Right cardiac atrium (tissue), 5 donors: ENCODE measurements around the gene ZNF652. TPM values are rescaled to one million over a fixed set of nuclear protein-coding genes. Genes with fewer than 3 reads are reported as not detected.
"Not testable (repeated sequence)": the region's sequence is repeated elsewhere in the genome, so short reads cannot be mapped to it uniquely, and the experiment has no call there.

ENCODE experiments used
- ATAC-seq, 2 donors: fragments of 200-7000 bp; cut with Tn5 transposase; one replicate each; pipeline versions ENCODE4 v1.8.0 to v1.9.1; 2020; ENCODE audit warnings: moderate library complexity in 2 of 2, mild to moderate bottlenecking in 1 of 2
- DNase-seq, 3 donors: peaks; one replicate each; pipeline ENCODE4 v3.0.0-alpha.2; 2020
- H3K27ac ChIP-seq: one replicate; pipeline ENCODE4 v1.5.1; 2013; ENCODE audit warnings: mild to moderate bottlenecking, low read length, control low read depth, moderate library complexity
- H3K27me3 ChIP-seq: one replicate; pipeline ENCODE4 v1.6.1; 2013; ENCODE audit not compliant: control insufficient read depth, insufficient read depth
- H3K4me1 ChIP-seq: one replicate; pipeline ENCODE4 v1.6.1; 2013; ENCODE audit warnings: low read length; ENCODE audit not compliant: control insufficient read depth, insufficient read depth
- H3K4me3 ChIP-seq: one replicate; pipeline ENCODE4 v1.5.1; 2013; ENCODE audit warnings: low read length, control low read depth
- H3K9me3 ChIP-seq: one replicate; pipeline ENCODE4 v1.6.1; 2013; ENCODE audit warnings: low read length; ENCODE audit not compliant: control insufficient read depth
- WGBS: extraction: QIAGEN DNeasy Blood & Tissue Kit; methylation state at CpG from one replicate; pipeline ENCODE4 v1.1.7; 2013; 5-methylcytosine and 5-hydroxymethylcytosine counted together
- intact Hi-C, 4 donors: fragments of 100-400 bp; cut with DNase I; formaldehyde crosslinking; loops; one replicate each; pipeline versions ENCODE4 v1.11.0 to v1.14.0; 2022 to 2023
- polyA plus RNA-seq: library from polyadenylated mRNA; stranded (reverse); fragments of 200-250 nt; gene quantifications from one replicate; pipeline ENCODE4 v1.2.3, GENCODE V29; 2013
- total RNA-seq, 4 donors: library from RNA; stranded (reverse); fragmentation: NEBNext Ultra II Directional; extraction: Animal tissue kit (Norgen Biotek cat#: 25700); gene quantifications; one replicate each; pipeline ENCODE4 v1.2.1, GENCODE V29; 2021
- donor health status: healthy with polysubstance abuse.
- donor health status: DM: no; HTN: yes; CAD: no.
- donor health status: DM: no; HTN: no; CAD: no.
- donor health status: DM: no; HTN: yes; CAD: no; lungs with severe emphysema.
- donor health status: DM: yes; HTN: yes; CAD: no.

The ZNF652 gene
- total and polyA plus RNA-seq, 5 donors = 15.3 to 30.7 (median 23.7) TPM

DNA sequence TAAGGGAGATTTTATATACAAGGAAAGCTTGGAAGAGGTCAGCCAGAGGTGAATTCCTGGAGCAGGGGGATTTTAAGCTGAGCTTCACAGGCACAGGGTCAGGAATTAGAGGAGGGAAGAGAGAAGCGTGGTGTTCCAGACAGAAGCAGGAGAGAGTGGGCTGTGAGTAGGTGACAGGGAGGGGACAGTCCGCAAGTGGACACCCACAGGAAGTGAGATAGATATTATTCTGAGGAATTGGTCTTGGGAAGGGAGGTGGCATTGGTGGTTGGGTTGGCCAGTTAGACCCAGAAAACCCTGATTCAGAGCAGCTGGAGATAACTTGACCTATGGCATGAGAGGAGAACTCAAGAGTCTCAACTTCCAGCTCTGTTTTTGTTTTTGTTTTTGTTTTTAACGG lies 37.9 kb upstream of the ZNF652 start:
- H3K27me3 ChIP-seq = no peaks in the 10 kb centered on the region
- intact Hi-C loops = loop anchor here in 1 of 4 donors (5.0 kb wide), 1 partner anchor 83 kb away; no protein-coding TSS in a partner anchor
- H3K4me3 ChIP-seq = no peak overlapping the region
- 71% methylated on average over 3 of the region's 3 CpGs for WGBS
- DNase-seq (no peak), ATAC-seq (no peak)
- no peak overlapping the region for H3K27ac ChIP-seq
- H3K9me3 ChIP-seq = no peaks in the 10 kb centered on the region
- no peaks in the 10 kb centered on the region for H3K4me1 ChIP-seq

DNA sequence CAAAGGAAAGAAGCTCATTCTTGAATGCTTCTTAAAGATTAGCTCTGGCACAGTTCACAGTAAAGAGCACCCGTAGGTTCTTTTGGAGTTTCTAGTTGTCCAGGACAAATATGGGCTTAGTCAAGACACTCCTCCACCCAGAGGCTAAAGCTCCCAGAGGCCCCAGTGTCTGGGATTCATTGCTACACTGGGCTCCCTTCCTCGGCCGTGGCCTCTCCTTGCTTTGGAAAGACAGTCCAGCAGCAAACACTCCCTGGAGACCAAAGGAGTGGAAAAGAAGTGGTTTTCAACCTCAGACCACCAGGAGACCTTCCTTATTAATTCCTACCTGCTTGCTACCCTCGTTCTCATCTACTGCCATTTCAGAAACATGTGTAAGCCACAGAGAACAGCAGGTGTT lies 35.5 kb upstream of the ZNF652 start:
- ATAC-seq (no peak), DNase-seq (no peak)
- Histone ChIP-seq H3K4me1 (no peaks in the 10 kb centered on the region), H3K4me3 (no peak overlapping the region), H3K9me3 (no peaks in the 10 kb centered on the region), H3K27me3 (no peaks in the 10 kb centered on the region), H3K27ac (no peak overlapping the region)
- intact Hi-C loops = loop anchor here in 2 of 4 donors (2.0 to 5.0 kb wide), 2 partner anchors 80 to 81 kb away; no protein-coding TSS in a partner anchor
- WGBS = 53% methylated on average over 4 of the region's 4 CpGs

DNA sequence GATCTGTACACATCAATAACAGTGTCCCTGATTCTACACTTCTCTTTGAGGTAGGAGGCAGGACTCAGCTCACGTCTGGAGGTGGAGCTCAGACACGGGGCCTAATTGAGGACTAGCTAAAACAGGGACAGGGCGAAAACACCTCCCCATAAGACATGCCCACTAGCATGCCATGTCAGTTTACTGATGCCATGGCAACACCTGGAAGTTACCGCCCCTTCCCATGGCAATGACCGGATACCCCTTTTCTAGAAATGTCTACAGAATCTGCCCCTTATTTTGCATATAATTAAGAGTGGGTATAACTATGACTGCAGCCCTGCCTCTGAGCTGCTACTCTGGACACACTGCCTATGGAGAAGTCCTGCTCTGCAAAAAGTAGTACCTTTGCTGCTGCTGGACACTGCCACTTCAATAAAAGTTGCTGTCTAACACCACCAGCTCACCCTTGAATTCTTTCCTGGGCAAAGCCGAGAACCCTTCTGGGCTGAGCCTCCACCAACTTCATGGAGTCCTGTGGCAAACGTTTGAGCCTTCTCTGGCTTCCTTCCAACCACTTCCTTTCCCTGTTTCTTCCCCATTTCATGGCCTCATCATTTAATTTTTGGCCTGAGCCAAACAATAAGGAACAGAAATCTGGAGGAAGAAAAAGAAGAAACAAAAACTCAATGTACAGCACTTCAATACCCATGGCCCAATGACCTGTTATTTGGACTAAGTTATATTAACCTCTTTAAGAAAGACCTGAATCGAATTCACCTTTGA lies 31.6 kb upstream of the ZNF652 start:
- H3K27ac ChIP-seq = peak overlapping the region; percentile 16
- no peak for DNase-seq
- H3K4me3 ChIP-seq = no peak overlapping the region
- no peak for ATAC-seq
- no peaks in the 10 kb centered on the region for H3K4me1 ChIP-seq
- no peaks in the 10 kb centered on the region for H3K9me3 ChIP-seq
- no peaks in the 10 kb centered on the region for H3K27me3 ChIP-seq
- WGBS = 76% methylated on average over 8 of the region's 8 CpGs
- intact Hi-C loops = loop anchor here in 1 of 4 donors (2.0 kb wide), 1 partner anchor 77 kb away; no protein-coding TSS in a partner anchor

DNA sequence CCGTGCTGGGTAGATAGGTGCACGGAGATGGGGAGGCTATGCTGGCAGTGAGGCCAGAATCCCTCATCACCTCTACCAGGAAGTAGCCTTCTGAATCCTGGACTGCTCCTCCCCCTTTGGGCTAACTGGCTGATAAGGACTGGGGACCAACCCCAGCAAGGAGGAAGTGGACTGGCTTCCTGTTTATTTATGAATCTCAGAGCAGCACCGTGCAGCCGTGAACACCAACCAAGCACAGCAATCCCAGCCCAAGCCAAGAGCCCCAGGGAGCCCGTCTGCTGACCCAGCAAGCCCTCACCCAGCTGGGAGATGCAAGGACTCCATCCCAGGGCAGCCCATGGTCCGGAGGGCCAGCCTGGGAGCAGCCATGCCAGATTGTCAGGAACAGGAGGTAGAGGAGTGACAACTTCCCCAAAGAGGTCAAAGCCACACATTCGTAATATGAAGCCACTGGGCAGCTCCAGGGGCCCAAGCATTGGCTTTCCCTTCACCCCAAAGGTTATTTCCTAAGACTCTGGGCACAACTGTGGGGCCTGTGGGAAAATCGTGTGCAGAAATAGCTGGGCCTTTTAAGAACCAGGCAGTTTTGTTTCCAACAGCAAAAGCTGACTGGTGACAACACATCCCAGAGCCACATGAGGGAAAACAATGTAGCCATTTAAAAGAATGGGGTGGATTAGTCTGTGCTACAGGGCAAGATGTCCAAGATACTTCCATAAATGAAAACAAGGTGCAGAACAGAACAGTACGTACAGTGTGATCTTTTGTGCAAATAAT lies 28.7 kb upstream of the ZNF652 start:
- Histone ChIP-seq H3K4me3 (no peak overlapping the region), H3K27ac (peak overlapping the region; percentile 7), H3K27me3 (no peaks in the 10 kb centered on the region), H3K9me3 (no peaks in the 10 kb centered on the region), H3K4me1 (no peaks in the 10 kb centered on the region)
- DNase-seq (peak in 2 of 3 donors; percentile 59), ATAC-seq (peak; percentile 44 to 73)
- 37% methylated on average over 9 of the region's 9 CpGs for WGBS
- intact Hi-C loops = no loop called here

DNA sequence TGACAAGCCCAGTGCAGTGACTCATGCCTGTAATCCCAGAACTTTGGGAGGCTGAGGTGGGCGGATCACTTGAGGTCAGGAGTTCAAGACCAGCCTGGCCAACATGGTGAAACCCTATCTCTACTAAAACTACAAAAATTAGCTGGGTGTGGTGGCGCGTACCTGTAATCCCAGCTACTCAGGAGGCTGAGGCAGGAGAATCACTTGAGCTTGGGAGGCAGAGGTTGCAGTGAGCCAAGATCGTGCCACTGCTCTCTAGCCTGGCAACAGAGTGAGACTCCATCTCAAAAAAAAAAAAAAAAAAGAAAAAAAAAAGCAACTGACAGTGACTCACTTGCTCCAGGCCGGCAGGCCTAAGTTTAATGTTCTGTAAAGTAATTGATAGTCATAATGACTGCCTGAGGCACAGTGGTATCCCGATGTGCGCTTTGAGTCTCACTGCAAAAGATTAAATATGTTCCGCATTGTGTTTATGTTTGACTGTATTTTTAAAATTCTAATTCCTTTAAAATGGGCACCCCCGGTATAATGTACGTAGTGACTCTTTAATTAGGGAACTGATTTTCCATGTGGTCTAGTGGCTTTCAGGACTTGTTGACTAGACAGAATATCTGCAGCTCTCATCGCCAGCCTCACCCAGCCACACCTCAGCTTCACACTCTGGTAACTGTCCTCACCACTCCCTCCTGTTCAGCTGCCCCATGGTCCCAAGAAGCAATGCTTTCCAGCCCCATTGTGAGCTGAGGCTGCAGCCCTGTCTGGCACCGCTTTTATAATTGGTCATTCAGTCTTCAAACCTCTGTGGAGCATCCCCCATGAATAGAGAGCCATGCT lies 27.7 kb upstream of the ZNF652 start:
- 86% methylated on average over 12 of the region's 12 CpGs for WGBS
- DNase-seq, H3K4me1 ChIP-seq, H3K4me3 ChIP-seq, H3K9me3 ChIP-seq, intact Hi-C loops, H3K27ac ChIP-seq, H3K27me3 ChIP-seq, ATAC-seq: not testable (repeated sequence)

DNA sequence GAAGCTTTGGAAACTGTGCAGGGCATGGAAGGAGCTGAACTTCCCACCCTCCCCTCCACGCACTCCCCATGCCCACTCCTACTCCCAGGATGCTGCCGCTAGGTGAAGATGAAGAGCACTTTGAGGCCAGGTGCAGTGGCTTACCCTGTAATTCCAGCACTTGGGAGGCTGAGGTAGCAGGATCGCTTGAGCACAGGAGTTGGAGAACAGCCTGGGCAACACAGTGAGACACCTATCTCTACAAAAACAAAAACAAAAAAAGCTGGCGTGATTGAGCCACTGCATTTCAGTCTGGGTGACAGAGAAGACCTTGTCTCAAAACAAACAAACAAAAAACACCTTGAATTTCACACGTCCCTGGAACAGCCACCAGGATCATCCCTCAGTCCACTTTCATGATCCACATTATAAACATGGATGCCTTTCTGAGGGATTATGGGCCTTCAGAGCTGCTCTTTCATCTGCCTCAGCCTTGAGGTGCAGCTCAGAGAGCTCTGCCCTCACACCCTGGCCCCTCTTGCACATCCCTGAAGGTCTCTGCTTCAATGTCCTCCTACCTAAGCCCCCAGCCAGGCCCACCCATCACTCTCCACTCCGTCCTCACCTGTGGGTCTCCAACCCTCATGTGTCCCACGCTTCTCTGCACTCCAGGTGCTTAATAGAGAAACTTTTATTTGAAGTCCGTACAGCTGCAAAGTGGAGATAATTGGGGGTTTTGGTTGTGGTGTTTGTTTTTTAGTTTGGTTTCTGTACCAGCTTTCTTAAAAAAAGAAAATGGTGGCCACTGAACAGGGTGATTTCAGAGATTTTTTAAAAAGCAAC lies 26.9 kb upstream of the ZNF652 start:
- intact Hi-C loops = no loop called here
- no peak for DNase-seq
- Histone ChIP-seq H3K27ac (no peak overlapping the region), H3K4me3 (no peak overlapping the region), H3K27me3 (no peaks in the 10 kb centered on the region), H3K4me1 (no peaks in the 10 kb centered on the region), H3K9me3 (no peaks in the 10 kb centered on the region)
- 95% methylated on average over 8 of the region's 8 CpGs for WGBS
- ATAC-seq = no peak

DNA sequence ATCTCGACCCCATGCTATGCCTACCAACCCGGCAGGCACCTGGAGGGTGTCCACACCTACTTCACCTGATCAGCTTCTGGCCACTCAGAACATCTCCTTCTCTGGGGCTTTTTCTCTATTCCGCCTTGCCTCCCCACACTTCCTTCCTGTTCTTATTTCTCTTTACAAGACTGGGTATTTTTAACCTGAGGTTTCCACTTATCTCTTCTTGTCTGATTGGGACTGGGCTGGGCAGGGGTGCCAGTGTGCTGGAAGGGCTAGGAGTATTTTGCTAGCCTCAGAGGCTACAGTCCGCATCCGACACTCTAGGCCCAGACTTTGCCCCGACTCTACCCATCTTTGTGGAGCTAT lies 26.2 kb upstream of the ZNF652 start:
- Histone ChIP-seq H3K27me3 (no peaks in the 10 kb centered on the region), H3K4me1 (no peaks in the 10 kb centered on the region), H3K4me3 (no peak overlapping the region), H3K27ac (no peak overlapping the region), H3K9me3 (no peaks in the 10 kb centered on the region)
- DNase-seq (no peak), ATAC-seq (no peak)
- intact Hi-C loops = no loop called here
- 84% methylated on average over 6 of the region's 6 CpGs for WGBS

DNA sequence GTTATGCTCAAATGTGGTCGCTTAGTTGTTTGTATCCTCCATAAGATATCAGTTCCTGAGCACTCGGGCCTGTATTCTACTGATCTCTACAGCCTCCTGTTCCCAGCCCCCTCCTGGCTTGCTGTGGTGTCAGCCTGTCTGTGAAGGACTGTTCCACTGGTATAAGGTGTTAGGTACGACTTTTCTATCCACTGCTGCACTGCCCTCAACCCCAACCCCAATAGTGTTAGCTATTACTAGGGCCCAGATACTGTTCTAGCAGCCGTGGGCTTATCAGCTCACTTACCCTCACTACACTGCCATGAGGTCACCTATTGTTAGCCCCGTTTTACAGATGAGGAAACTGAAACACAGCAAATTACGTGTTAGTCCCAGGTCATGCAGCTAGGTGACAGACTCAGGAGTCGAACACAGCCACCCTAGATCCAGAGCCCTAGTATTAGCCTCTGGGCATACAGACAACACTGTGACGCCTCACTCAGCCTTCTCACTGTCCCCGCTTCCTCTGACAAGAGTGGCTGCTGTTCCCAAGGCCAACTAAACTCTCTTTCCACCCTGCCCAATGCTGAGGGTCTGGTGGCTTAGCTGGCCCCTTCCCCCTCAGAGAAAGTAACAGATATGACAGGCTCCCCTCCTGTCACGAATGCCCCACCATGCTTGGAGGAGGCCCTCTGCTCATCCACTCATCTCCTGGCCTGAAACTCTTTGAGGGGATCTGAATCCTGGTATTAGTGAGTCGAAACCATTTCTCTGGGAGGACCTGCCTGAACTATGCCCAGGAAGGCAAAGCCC lies 25.6 kb upstream of the ZNF652 start:
- Histone ChIP-seq H3K4me3 (no peak overlapping the region), H3K27ac (no peak overlapping the region), H3K9me3 (no peaks in the 10 kb centered on the region), H3K4me1 (no peaks in the 10 kb centered on the region), H3K27me3 (no peaks in the 10 kb centered on the region)
- DNase-seq = no peak
- intact Hi-C loops = no loop called here
- ATAC-seq = no peak
- WGBS = 84% methylated on average over 11 of the region's 11 CpGs

DNA sequence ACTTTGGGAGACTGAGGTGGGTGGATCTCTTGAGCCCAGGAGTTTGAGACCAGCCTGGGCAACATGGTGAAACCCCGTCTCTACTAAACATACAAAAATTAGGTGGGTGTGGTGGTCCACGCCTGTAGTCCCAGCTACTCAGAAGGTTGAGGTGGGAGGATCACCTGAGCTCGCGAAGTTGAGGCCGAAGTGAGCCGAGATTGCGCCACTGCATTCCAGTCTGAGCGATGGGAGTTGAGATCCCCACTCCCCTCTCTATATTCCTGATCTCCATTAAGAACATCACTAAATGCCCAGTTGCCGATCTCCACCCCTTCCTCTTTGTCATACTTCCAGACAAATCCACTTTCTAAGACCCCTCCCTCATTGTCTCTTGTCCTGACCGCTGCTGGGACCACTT lies 24.3 kb upstream of the ZNF652 start:
- Histone ChIP-seq H3K27me3 (no peaks in the 10 kb centered on the region), H3K9me3 (no peaks in the 10 kb centered on the region), H3K4me1 (no peaks in the 10 kb centered on the region), H3K27ac (no peak overlapping the region), H3K4me3 (no peak overlapping the region)
- ATAC-seq (no peak), DNase-seq (no peak)
- intact Hi-C loops = no loop called here
- WGBS = 92% methylated on average over 10 of the region's 10 CpGs

DNA sequence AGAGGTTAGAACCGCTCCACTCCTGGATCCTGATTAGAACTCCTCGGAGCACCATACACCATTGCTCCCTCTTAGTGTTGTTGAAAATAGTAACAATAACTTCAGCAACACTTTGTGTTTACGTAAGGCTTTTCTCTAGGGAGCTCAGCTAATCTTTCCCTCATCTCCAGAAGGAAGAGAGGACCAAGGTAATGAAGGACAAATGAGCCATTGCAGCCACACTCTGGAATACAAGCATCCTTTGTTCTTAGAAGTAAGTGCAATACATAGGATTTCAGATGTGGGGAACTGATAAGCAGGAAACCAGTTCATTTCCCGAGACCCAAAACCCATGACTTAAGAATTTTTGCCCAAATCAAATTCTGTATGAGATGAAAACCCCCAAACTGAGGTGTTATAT lies 22.9 kb upstream of the ZNF652 start:
- ATAC-seq (no peak), DNase-seq (no peak)
- intact Hi-C loops = no loop called here
- no peaks in the 10 kb centered on the region for H3K9me3 ChIP-seq
- no peak overlapping the region for H3K4me3 ChIP-seq
- no peaks in the 10 kb centered on the region for H3K4me1 ChIP-seq
- 90% methylated on average over 4 of the region's 4 CpGs for WGBS
- H3K27me3 ChIP-seq = no peaks in the 10 kb centered on the region
- no peak overlapping the region for H3K27ac ChIP-seq
